Astrocyte of the cerebellum (primary cell): ENCODE measurements around the gene HS1BP3.

Experiments used
- DNase-seq: peaks from one replicate; pipeline ENCODE4 v3.0.0-alpha.2; 2011; ENCODE audit warnings: low read depth
- H3K4me3 ChIP-seq: 2 replicates; pipeline ENCODE4 v1.5.1; 2011; ENCODE audit warnings: mild to moderate bottlenecking, low read depth, low read length, moderate library complexity
- CTCF ChIP-seq: IDR thresholded peaks from 2 replicates; pipeline ENCODE4 v1.5.1; 2012; ENCODE audit warnings: low read length, low read depth, moderate library complexity, mild to moderate bottlenecking; ENCODE audit errors: missing control alignments
- in situ Hi-C: cut with HindIII; loops from 2 replicates; pipeline ENCODE4 v1.10.0; 2017; ENCODE audit warnings: low sequenced_read_pairs

The HS1BP3 gene

GRCh38 chr2:20650393-20650876 is 463 bp downstream of the HS1BP3 start:
- peak; percentile 6 for TF ChIP-seq CTCF
- peak overlapping the region; percentile 87 for H3K4me3 ChIP-seq
- DNase-seq = no peak
- in situ Hi-C loops = no loop called here

- no peak for DNase-seq
- no peak for TF ChIP-seq CTCF
- in situ Hi-C loops = loop anchor here (5.0 kb wide), 1 partner anchor 208 kb away; no protein-coding TSS in a partner anchor
- H3K4me3 ChIP-seq = peak overlapping the region; percentile 87
Observed at GRCh38 chr2:20649976-20650375, 922 bp downstream of the HS1BP3 start.

GRCh38 chr2:20649576-20649975 is 1.3 kb downstream of the HS1BP3 start:
- in situ Hi-C loops = loop anchor here (5.0 kb wide), 1 partner anchor 207 kb away; no protein-coding TSS in a partner anchor
- DNase-seq = no peak
- H3K4me3 ChIP-seq = no peak overlapping the region
- TF ChIP-seq CTCF = no peak

- no peak overlapping the region for H3K4me3 ChIP-seq
- no peak for DNase-seq
- no peak for TF ChIP-seq CTCF
- in situ Hi-C loops = loop anchor here (5.0 kb wide), 1 partner anchor 207 kb away; no protein-coding TSS in a partner anchor
Observed at GRCh38 chr2:20648831-20649230, 2.1 kb downstream of the HS1BP3 start.

- H3K4me3 ChIP-seq = no peak overlapping the region
- DNase-seq = no peak
- no peak for TF ChIP-seq CTCF
- in situ Hi-C loops = loop anchor here (5.0 kb wide), 1 partner anchor 206 kb away; no protein-coding TSS in a partner anchor
Observed at GRCh38 chr2:20648206-20648605, 2.7 kb downstream of the HS1BP3 start.

- TF ChIP-seq CTCF = no peak
- H3K4me3 ChIP-seq = no peak overlapping the region
- DNase-seq = no peak
- in situ Hi-C loops = loop anchor here (5.0 kb wide), 1 partner anchor 205 kb away; no protein-coding TSS in a partner anchor
Observed at GRCh38 chr2:20647738-20648137, 3.2 kb downstream of the HS1BP3 start.

- no peak overlapping the region for H3K4me3 ChIP-seq
- in situ Hi-C loops = loop anchor here (5.0 kb wide), 1 partner anchor 205 kb away; no protein-coding TSS in a partner anchor
- TF ChIP-seq CTCF = no peak
- no peak for DNase-seq
Observed at GRCh38 chr2:20647211-20647610, 3.7 kb downstream of the HS1BP3 start.
